ENCODE measurements around the gene DDX41.

- TF ChIP-seq CTCF (conservative IDR thresholded peaks at IDR 0.05; ENCODE audit: low read length) (0 out of 2 replicates have a peak, but pooled peaks have one; percentile 39), EZH2phosphoT487 (IDR thresholded peaks at IDR 0.05; ENCODE audit: borderline replicate concordance, low read depth, low read length) (no peak)
Observed at GRCh38 chr5:177496070-177496726, 20.6 kb downstream of the DDX41 start.
